DMS53 treated with DMSO at 0.1 percent for 48 hours (cell line): Measurements from ENCODE around the gene KIAA1328.

ENCODE experiments used
- DNase-seq: peaks from one replicate; lab custom pipeline; 2025; ENCODE audit not compliant: unreplicated experiment; lab: John Stamatoyannopoulos, UW

The KIAA1328 gene

GRCh38 chr18:37188016-37188791 lies 359.3 kb downstream of the KIAA1328 start:
- no peak for DNase-seq

- no peak for DNase-seq
Measured at GRCh38 chr18:37199741-37200140, 370.8 kb downstream of the KIAA1328 start.

- DNase-seq: no peak
Measured at GRCh38 chr18:37207343-37207742, 378.4 kb downstream of the KIAA1328 start.

- no peak for DNase-seq
Measured at GRCh38 chr18:37210781-37211180, 381.9 kb downstream of the KIAA1328 start.

- DNase-seq: no peak
Measured at GRCh38 chr18:37218022-37218590, 389.2 kb downstream of the KIAA1328 start.

- no peak for DNase-seq
Measured at GRCh38 chr18:37219257-37219656, 390.3 kb downstream of the KIAA1328 start.

- DNase-seq: no peak
Measured at GRCh38 chr18:37222354-37222998, 393.5 kb downstream of the KIAA1328 start.

- DNase-seq: no peak
Measured at GRCh38 chr18:37222999-37223378, 394.1 kb downstream of the KIAA1328 start.

- DNase-seq: no peak
Measured at GRCh38 chr18:37225279-37225678, 396.4 kb downstream of the KIAA1328 start.

- no peak for DNase-seq
Measured at GRCh38 chr18:37230768-37231167, 401.8 kb downstream of the KIAA1328 start.

GRCh38 chr18:37231251-37231650 lies 402.3 kb downstream of the KIAA1328 start:
- no peak for DNase-seq

GRCh38 chr18:37235583-37235982 lies 406.7 kb downstream of the KIAA1328 start:
- DNase-seq: no peak

GRCh38 chr18:37238282-37239108 lies 409.6 kb downstream of the KIAA1328 start:
- DNase-seq: no peak

GRCh38 chr18:37242091-37242490 lies 413.2 kb downstream of the KIAA1328 start:
- DNase-seq: no peak

GRCh38 chr18:37242826-37243560 lies 414.1 kb downstream of the KIAA1328 start:
- no peak for DNase-seq

GRCh38 chr18:37243741-37244140 lies 414.8 kb downstream of the KIAA1328 start:
- no peak for DNase-seq

GRCh38 chr18:37244618-37245017 lies 415.7 kb downstream of the KIAA1328 start:
- DNase-seq: no peak

GRCh38 chr18:37246779-37247340 lies 417.9 kb downstream of the KIAA1328 start:
- DNase-seq: no peak

- DNase-seq: no peak
Measured at GRCh38 chr18:37247497-37248161, 418.7 kb downstream of the KIAA1328 start.

GRCh38 chr18:37248281-37248680 lies 419.4 kb downstream of the KIAA1328 start:
- DNase-seq: no peak
